Dermis blood vessel endothelial cell (primary cell): ENCODE results near the gene COBL. TPM values are rescaled to one million over a fixed set of nuclear protein-coding genes. Genes with fewer than 3 reads are reported as not detected.
A peak's percentile ranks its signal among the peaks of the same experiment; 100 is the strongest.

Source experiments
- DNase-seq: peaks from one replicate; pipeline ENCODE4 v3.0.0; 2010
- total RNA-seq: library from RNA; depleted of rRNA; stranded (reverse); fragments of >200 nt; gene quantifications from 2 replicates; pipeline ENCODE4 v1.2.3, GENCODE V29; 2014

COBL gene
- total RNA-seq, 1 donor from 2014 or later, result under 0.01 TPM

DNA sequence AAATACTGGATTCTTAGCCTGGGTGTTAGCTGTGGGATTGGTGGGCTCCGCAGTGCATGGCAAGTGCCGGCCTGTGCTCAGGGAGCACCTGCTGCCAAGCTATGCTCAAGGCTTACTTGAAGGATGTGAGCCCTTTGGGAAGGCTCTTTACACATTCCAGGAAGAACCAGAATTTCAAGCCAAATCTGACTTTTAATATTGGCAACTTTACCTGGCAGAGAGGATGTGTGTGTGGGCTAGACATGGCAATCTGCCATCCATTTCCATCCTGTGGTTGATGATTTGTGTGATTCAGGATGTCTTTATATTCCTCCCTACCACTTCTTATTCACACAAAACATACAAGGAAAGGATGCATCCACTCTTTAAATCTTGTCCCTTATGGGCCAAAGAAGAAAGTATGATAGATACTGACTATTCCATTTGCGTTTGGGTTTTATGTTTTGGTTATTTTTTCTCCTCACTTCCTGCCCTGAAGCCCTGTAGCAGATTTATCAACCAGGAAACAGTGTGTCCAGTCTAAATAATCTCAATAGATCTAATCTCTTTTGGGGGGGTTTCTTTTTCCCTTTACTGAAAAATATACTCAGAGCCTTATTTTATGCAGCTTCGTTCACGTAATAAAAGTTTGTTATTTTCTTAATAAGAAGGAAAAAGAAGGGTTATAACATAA, 247.1 kb downstream of the COBL start:
- DNase-seq, result peak; percentile 80

DNA sequence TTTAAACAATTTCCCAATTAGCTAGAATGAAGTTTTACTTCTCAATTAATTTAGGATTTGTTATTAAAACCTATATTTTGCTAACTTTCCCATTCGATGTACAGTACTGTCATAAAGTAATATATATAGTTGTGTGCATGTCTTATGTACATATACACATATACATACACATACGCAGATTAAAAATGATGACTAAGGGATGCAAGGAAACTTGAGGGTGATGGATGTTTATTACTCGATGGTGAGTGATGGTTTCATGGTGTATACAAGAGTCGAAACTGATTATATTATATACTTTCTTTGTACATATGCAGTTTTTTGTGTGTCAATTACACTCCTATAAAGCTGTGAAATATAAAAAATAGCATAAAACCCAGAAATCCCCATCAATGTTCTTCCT, 248.2 kb downstream of the COBL start:
- no peak for DNase-seq

DNA sequence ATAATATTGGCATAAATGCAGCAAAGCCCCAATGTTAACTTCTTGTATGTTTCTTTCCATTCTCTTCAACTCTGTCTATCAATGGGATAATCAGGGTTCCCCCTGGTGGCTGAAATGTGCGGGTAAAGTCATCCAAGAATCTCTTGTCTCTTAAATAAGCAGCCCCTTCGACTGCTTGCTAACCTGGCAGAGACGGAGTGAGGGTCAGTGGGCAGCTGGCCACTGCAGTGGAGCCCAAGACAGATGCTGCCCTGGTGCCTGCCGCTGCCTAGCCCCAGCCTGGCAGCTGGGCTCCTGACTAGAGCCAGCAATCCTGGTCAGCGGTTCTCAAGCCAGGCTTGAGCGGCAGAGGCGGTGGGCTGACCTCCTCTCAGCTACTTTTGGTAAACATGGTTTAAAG, 248.9 kb downstream of the COBL start:
- DNase-seq, result peak; percentile 85

DNA sequence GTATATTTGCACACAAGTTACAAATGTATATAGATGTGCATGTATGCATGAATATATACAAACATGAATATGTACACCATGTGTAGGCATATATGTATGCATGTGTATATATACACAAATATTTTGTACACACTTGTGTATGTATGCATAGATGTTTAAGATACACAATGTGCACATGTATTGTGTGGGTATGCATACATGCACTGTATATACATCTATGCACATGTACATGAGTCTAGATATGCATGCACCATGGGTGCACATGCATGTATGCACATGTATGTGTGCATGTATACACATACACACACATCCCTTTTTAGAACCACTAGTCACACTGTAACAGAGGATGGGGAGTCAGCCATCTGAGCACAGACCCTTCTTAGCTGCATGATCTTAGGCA, 249.4 kb downstream of the COBL start:
- DNase-seq, result no peak

DNA sequence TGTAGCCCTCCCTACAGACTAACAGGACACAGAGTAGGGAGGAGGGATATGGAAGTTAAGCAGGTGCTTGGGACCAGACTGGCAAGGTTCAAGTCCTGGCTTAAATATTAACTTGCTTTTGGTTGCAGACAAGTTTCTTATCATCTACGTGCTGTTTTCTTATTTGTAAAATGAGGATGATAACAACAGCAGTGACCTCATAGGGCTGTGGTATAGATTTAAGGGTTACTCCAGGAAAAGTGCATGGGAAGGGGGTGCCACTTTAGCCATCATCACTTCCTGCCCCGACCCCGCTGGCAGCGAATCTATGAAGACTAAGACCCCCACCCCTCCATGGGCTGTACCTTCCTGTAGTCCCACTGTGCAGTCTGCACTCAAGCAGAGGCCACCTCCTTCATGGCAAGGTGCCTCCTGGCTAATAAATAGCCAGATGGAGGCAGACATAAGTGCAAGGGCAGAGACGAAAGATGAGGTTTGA, 250.2 kb downstream of the COBL start:
- no peak for DNase-seq

DNA sequence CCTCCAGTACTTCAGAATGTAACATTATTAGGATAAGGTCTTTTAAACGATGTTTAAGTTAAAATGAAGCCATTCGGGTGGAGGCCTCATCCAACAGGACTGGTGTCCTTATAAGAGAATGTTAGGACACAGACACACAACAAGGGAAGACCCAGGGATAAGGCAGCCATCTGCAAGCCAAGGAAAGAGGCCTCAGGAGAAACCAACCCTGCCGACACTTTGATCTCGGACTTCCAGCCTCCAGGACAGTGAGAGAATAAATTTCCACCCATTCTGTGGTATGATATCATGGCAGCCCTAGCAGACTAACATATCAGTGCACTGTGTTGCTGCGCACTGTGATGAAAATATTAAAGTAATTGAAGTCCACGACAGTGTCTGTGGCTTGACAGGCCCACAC, 250.8 kb downstream of the COBL start:
- no peak for DNase-seq

DNA sequence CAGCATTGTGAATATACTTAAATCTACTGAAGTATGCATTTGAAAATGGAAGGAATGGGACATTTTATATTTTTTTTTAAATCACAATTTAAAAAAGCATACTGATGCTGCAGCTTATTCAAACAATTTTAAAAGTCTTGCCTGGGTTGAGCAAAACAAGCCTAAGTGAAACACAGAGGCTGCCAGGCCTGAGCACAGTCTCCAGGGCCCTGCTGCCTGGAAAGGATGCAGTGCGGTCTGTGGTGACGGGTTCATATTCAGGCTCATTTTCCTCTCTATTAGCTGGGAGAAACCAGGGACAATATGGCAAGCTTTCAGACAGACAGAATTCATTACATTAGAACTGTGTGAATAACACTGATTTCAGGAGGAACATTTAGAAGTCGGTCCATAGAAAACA, 251.9 kb downstream of the COBL start:
- DNase-seq, result no peak

DNA sequence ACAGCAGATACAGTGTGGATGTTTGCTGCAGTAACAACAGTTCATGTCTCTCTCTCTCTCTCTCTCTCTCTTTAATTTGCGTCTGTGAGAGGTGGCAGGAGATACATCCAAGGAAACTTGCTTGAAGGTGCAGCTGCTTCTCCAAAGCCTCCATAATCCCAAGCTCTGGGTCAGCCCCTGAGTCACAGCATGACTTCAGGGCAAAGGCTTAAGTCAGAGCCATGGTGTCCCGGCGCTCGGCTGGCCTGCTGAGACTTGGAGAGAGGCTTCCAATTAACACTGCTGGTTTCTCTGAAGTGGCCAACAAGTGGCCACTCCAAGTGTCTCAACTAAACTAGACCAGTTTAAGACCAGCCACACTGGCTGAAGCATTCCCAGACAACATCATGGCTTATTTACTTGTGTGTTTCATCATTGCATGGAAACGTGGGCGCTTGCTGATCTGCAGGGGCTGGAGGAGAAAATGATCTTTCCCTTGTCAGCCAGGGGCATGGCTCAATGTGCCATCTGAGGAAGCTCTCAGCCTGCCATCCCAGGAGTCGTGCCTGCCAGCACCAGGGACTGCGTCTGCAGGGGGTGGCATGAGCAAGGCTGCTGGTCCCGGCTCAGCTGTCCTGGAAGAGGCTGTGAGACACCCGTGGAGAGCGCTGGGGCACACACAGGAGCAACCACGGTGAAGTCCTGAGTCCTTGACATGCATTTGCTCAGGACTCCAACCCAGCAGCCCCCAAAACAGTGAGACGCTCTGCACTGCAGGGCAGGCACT, 254.2 kb downstream of the COBL start:
- DNase-seq, result no peak

DNA sequence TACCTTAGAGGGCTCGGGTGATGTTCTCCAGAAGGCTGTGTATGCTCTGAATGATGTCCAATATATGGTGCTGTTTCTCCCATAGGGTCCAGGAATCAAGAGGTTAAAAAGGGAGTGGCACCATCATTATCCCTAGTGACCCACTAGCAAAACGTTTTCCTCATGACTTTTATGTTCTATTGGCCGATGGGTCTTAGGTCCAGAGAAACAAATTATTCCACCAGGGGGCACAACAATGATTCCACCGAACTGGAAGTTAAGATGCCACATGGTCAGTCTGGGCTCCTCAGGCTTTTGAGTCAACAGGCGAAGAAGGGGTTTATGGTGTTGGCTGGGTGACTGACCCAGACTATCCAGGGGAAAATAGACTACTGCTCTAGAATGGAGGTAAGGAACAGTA, 256.1 kb downstream of the COBL start:
- DNase-seq, result peak; percentile 43

DNA sequence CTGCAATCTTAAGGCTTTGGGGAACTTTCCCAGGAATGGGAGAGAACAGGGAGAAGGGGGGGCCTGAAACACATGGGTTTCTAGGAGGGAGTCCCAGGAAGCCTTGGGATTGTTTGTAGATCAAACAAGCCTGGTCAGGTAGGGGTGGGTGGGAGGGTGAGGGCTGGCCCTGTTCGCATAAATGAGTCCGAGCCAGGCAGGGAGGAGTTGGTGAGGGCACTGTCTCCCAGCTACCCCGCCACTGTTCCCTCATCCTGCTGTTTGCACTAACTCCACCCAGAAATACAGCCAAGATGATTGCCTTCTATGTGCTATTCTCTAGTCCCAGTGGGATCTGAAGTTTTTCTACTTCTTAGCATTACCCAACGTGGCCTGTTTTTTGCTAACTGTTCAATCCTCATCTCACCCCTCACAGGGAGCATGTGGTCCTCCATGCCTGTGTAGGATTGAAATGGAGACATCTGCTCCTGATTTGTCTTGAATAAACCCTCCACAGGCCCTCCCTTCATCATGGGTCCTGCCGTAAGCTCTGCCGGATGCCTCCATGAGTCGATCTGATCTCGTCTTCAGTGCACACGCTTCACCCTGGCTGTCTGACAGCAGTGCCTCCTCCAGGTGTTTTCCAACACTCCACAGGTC, 257.0 kb downstream of the COBL start:
- no peak for DNase-seq

DNA sequence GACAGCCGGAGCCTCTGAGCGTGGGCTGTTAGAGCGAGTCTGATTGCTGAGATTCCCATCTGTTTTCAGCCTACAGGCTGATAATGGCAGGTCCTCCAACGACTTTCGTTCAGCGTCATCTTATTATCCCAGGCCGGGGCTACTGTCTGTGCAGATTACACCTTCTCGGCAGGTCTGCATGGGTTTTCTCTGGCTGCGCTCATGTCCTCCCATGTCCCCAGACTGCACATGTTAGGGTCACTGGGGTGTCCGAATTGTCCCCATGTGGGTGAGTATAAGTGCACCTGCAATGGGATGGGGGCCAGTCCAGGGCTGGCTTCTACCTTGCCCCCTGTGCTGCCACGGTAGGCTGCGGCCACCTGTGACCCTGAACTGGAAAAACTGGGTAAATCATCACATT, 257.8 kb downstream of the COBL start:
- DNase-seq, result no peak

DNA sequence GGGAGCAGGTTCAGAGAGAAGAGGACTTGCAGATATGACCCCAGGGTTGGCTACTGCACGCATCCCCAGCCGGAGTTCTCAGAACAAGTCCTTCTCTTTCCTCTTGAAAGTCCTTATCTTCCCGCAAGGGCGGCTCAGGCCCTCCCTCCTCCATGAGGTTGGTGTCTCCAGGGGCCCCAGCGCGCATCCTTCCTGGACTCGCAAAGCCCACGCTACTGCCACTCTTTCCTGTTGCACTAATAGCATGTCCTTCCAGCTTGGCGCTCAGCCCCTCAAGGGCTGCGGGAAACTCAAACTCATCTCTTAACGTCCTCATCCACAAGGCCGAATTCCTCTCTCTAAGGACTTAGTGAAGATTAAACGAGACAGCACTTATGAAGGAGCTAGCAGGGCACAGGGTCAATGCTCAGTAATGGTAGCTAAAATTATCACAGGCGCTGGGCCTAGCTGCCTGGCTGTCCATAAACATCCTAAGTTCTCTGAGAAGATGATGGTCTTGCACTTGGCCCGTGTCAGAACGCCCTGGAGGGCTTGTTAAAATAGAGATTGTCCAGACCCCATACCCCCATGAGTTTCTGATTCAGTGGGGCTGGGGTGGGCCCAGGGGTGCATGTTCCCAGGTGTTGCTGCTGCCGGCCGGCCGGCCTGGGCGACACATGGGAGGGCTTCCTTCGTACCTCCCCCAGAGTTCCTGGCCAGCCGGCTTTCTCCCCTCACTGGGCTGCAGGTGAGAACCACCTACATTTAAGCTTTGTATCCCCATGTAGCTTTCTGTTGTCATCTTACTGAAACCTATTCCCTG, 261.4 kb downstream of the COBL start:
- no peak for DNase-seq

DNA sequence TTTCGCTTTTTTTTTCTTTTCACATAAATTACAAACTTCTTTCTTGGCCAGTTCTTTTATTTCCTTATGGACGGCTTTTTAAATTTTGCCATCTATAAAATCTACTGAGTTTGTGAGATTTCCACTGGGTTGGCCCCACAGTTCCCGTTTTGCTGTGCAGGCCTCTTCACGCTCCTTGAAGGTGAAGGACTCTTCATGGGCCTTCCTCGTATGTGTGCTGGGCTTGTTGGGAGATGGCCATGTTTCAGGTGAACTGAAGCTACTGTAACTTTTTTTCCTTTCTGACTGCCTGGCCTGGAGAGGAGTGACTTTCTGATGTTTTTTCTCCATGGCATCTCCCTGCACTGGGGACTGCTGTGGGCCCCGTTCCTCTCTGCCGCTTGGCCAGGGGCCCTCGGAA, 262.4 kb downstream of the COBL start:
- no peak for DNase-seq

DNA sequence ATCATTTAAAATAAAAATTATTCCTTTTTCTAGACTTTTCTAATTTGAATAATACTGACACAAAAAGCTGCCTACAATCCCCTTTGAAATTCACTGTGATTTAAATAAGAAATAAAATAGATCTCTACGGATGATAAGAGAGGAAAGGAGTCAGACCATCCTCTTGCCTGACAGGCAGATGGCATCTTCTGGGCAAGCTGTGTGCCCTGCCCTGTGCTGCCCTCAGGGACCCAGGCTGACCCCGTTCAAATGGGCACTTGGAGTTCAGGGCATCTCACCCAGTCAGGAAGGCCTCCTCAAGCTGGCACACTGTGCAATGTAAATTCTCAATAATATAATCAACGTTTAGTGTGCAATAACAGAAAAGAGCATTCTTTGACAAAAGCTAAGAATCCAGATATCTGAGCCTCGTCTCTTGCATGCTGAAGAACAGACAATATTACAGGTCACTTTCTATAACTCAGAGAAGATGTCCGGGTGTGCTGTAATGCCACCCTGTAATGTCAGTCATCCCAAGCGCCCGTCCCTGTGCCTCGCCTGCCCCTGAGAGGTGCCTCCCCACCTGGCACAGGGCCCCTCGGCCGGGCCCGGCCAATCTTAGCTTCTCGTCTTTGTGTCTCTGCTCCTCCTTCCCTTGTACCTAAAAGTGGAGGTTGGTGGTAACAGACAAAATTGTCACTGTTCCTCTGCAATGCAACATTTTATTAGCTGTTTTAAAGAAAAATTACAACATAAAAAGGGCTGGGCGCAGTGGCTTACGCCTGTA, 263.3 kb downstream of the COBL start:
- DNase-seq, result no peak

DNA sequence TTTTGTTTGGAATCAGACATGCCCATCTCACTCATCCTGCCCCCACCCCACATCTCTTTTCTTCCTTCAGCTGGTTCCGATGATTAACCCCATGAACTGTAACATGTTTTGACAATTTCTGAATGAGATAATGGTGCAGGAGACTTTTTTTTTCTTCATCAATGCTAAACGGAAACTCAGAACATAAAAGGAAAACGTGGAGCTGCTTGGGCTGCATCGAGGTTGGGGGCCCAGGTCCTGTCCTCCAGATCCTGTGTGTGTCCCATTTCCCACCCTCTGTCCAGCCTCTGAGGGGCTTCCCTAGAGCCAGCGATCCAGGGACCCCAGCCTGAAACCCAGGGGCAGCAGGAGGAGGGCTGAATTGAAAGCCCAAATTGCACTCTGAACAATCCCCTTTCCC, 270.1 kb downstream of the COBL start:
- DNase-seq, result peak; percentile 10

DNA sequence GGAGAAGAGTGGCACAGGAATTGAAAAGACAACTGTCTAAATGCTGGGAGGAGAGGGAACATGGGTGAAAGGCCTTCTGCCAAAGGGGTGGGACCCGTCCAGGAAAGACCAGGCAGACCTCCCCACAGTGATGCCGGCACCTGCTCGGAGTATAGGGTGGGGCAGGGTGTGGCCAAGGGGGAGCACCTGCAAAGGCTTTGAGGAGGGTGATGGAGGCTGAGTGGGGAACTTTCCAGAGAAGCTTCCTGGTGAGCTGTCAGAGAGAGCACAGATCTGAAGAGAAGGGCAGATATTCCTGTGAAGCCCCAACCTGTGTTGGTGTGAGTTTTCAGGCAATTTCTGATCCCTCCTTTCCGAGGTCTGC, 270.5 kb downstream of the COBL start:
- DNase-seq, result no peak

DNA sequence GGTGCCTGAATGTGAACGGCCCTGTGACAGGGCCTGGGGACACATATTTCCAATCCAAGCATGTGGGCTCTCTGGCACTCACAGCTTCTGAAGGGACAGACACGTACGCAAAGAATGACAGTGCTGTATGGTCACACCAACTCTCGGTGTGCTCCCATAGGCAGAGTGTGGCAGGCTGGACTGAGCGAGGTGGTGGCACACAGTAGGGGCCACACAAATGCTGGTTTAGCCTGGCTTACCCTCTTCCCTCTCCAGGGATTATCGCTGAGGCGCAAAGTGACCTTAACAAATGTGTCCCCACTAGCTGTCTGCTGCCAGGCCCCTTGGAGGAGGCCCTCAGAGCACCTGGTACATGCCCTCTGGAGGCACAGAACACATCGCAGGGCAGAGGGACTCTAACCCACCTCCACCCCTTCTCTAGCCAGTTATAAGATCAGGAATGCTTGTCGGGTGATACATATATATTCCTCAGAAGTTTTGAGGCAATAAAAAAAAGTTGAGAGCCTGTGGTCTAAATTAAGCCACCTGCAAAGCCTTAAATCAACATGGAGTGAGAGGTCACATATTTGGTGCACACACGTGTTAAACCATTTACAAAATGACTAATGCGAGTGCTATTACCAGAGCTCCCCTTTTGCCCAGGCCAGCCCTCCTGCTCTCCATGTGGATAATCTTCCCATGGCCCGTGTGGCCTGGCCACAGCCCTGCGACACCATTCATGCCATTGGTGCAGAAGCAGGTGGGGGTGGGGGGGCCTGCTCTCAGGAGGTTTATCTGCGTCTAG, 271.1 kb downstream of the COBL start:
- peak; percentile 46 for DNase-seq

DNA sequence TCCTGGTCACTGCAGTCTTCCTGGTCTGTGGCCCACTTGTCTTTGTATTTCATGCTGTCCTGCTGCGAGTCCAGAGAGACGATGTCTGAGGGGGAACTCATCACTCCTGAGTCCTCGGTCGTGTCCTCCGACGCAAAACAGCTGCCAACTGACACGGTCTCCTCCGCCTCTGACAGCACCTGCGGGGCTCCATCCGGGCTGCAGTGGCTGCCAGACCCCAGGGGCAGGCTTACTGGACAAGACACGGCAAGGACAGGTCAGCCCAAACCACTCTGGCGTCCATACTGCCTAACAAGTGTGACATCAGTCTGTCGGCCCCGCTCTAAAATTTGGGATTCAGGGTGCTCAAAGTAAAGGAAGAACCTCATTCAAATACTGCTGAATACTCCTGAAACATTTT, 273.1 kb downstream of the COBL start:
- no peak for DNase-seq

DNA sequence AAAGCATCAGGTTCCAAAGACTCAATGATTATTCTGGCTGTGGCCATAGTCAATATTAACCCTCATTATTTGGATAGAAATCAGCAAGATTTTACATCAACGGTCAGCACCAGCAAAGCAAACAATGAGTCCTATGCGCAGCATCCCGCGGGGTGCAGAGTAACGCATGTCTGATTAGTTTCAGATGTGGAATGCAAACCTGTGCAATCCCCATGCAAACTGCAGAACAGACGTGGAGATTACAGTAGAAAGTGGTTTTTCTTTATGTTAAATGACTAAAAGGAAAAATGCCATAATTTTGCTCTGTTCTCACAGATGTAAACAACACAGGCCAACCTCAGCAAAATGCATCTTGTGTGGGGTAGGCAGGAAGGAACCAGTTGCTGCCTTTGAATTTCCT, 275.8 kb downstream of the COBL start:
- DNase-seq, result no peak

DNA sequence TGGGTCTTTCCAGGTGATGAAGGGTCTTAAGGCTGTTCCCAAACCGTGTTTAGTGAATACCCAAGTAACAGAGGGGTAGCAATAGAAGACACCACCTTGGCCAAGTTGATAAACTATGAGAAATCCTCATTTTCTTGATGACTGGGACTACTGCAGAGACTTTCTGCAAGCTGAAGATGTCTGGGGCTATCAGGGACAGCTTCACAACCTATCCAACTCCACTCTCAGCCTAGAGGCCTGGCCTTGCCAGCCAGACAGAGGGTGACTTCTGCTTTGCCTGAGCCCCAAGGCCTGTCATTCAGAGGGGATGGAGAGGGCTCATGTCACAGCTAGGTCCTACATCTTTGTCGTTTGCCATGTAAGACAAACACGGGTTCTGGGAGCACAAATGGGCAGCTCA, 278.0 kb downstream of the COBL start:
- no peak for DNase-seq

DNA sequence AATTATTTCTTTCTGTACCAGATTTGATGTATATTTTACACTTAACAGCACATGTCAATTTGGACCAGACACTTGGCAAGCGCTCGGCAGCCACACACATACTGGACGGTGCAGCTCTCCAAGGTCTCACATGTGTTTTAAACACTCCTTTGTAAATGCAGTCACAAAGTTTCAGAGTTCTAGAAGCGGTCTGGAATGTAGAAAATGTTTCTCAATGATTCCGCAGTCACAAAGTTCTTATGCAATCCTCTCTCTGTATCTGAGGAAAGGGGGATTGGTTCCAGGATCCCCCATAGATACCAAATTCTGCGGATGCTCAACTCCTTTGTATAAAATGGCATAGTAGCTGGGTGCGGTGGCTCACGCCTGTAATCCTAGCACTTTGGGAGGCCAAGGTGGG, 280.9 kb downstream of the COBL start:
- DNase-seq, result no peak
